Gastrocnemius medialis (tissue), 4 donors: Measurements from ENCODE around the gene SPOUT1.

ENCODE experiments used
- CTCF ChIP-seq, 5 experiments: fragments of 450-650 bp in 3 of 5; fragments of 200-600 bp in 2 of 5; sonication (generic) in 2 of 5; IDR thresholded peaks in 4 of 5; conservative IDR thresholded peaks in 1 of 5; 1 replicate in 4 of 5; 2 replicates in 1 of 5; pipeline ENCODE4 v1.5.1; 2016 to 2019; ENCODE audit warnings: antibody characterized with exemption in 5 of 5, mild to moderate bottlenecking in 3 of 5, moderate library complexity in 3 of 5
- POLR2A ChIP-seq, 2 donors: fragments of 450-650 bp; IDR thresholded peaks; one replicate each; pipeline ENCODE4 v1.6.1; 2017; ENCODE audit warnings: antibody characterized with exemption in 2 of 2, mild to moderate bottlenecking in 2 of 2, moderate library complexity in 2 of 2

- no peak for TF ChIP-seq CTCF (IDR thresholded peaks at IDR 0.05 in 4 of 5, conservative IDR thresholded peaks at IDR 0.05 in 1 of 5)
- no peak for TF ChIP-seq POLR2A (IDR thresholded peaks at IDR 0.05)
Measured at GRCh38 chr9:128781187-128782070, 48.2 kb downstream of the SPOUT1 start.
